SK-N-SH (cell line): ENCODE data around the gene ACER3. TPM values are rescaled to one million over a fixed set of nuclear protein-coding genes. Genes with fewer than 3 reads are reported as not detected.
"Not testable (repeated sequence)": the region's sequence is repeated elsewhere in the genome, so short reads cannot be mapped to it uniquely, and the experiment has no call there.

Source experiments
- CTCF ChIA-PET: fragments of 300-600, 350-600 bp; formaldehyde crosslinking; extraction: SDS; loops from one replicate; lab custom pipeline; 2021; lab: Yijun Ruan, JAX
- POLR2A ChIA-PET: fragments of 350-600 bp; sonication (Branson Sonifier 250); formaldehyde crosslinking; extraction: SDS; loops from one replicate; lab custom pipeline; 2020; ENCODE audit warnings: antibody characterized with exemption, inconsistent platforms; lab: Yijun Ruan, JAX
- DNase-seq: peaks from one replicate; pipeline ENCODE4 v3.0.0; 2012
- H2AFZ ChIP-seq: fragments of 200-600 bp; sonication (generic); 2 replicates; pipeline ENCODE4 v1.8.1; 2016; ENCODE audit warnings: antibody characterized with exemption, mild to moderate bottlenecking, low read depth
- H3F3A ChIP-seq: fragments of 200-600 bp; sonication (generic); replicated peaks from 2 replicates; pipeline ENCODE3; 2016; ENCODE audit warnings: antibody characterized with exemption, mild to moderate bottlenecking; ENCODE audit not compliant: insufficient read depth
- H3K27ac ChIP-seq, 2 experiments: fragments of 200-500 bp in 1 of 2; fragments of 200-600 bp in 1 of 2; sonication (Bioruptor generic) in 1 of 2; sonication (generic), shearing (Covaris generic) in 1 of 2; 2 replicates each; pipeline versions ENCODE4 v1.5.1 to v1.6.1; 2014 to 2016; ENCODE audit warnings: low read depth in 2 of 2, inconsistent platforms in 1 of 2, low read length in 1 of 2, mild to moderate bottlenecking in 1 of 2, mixed read lengths in 1 of 2
- H3K27me3 ChIP-seq: fragments of 200-600 bp; sonication (generic), shearing (Covaris generic); 2 replicates; pipeline ENCODE4 v1.6.1; 2016; ENCODE audit warnings: mixed run types; ENCODE audit not compliant: insufficient read depth
- H3K36me3 ChIP-seq, 2 experiments: fragments of 200-500 bp in 1 of 2; fragments of 200-600 bp in 1 of 2; sonication (Bioruptor generic) in 1 of 2; sonication (generic) in 1 of 2; replicated peaks in 1 of 2; 2 replicates each; pipeline versions ENCODE3 to v1.5.1; 2014 to 2016; ENCODE audit warnings: low read length in 1 of 2, mild to moderate bottlenecking in 1 of 2; ENCODE audit not compliant: insufficient read depth in 2 of 2, control insufficient read depth in 1 of 2
- H3K4me1 ChIP-seq, 2 experiments: fragments of 200-500 bp in 1 of 2; fragments of 200-600 bp in 1 of 2; sonication (Bioruptor generic) in 1 of 2; sonication (generic), shearing (Covaris generic) in 1 of 2; 2 replicates each; pipeline versions ENCODE4 v1.5.1 to v1.6.1; 2014 to 2016; ENCODE audit warnings: low read depth in 1 of 2, low read length in 1 of 2, mixed run types in 1 of 2; ENCODE audit not compliant: insufficient read depth in 2 of 2, control insufficient read depth in 1 of 2
- H3K4me2 ChIP-seq: fragments of 200-600 bp; sonication (generic), shearing (Covaris generic); 2 replicates; pipeline ENCODE4 v1.6.1; 2017; ENCODE audit warnings: mixed run types
- H3K4me3 ChIP-seq, 2 experiments: fragments of 200-500 bp in 1 of 2; fragments of 200-600 bp in 1 of 2; sonication (Bioruptor generic) in 1 of 2; sonication (generic), shearing (Covaris generic) in 1 of 2; 2 replicates each; pipeline versions ENCODE4 v1.5.1 to v1.8.1; 2014 to 2016; ENCODE audit warnings: low read depth in 2 of 2, inconsistent platforms in 1 of 2, low read length in 1 of 2, mild to moderate bottlenecking in 1 of 2, mixed read lengths in 1 of 2, moderate library complexity in 1 of 2
- H3K79me2 ChIP-seq: fragments of 200-600 bp; sonication (generic); 2 replicates; pipeline ENCODE4 v1.8.1; 2017; ENCODE audit warnings: mild to moderate bottlenecking; ENCODE audit not compliant: insufficient read depth
- H3K9ac ChIP-seq: fragments of 200-600 bp; sonication (generic); 2 replicates; pipeline ENCODE4 v1.6.1; 2017; ENCODE audit warnings: mixed run types
- H3K9me2 ChIP-seq: fragments of 200-600 bp; sonication (generic); 2 replicates; pipeline ENCODE4 v1.6.1; 2017; ENCODE audit warnings: mixed run types
- H3K9me3 ChIP-seq: fragments of 200-600 bp; sonication (generic); 2 replicates; pipeline ENCODE4 v1.6.1; 2017; ENCODE audit warnings: mixed run types, mild to moderate bottlenecking, moderate library complexity
- H4K20me1 ChIP-seq: fragments of 200-600 bp; sonication (generic); 2 replicates; pipeline ENCODE4 v1.6.1; 2017; ENCODE audit warnings: mild to moderate bottlenecking, mixed run types; ENCODE audit not compliant: insufficient read depth
- CHD2 ChIP-seq: fragments of 150-350 bp; IDR thresholded peaks from 2 replicates; pipeline ENCODE4 v1.6.1; 2018; ENCODE audit warnings: low read length; ENCODE audit not compliant: partially characterized antibody
- FOXJ3 ChIP-seq: sonication (generic); formaldehyde crosslinking; IDR thresholded peaks from 2 replicates; pipeline ENCODE4 v1.5.1; 2020; ENCODE audit warnings: mild to moderate bottlenecking, missing genetic modification reagents
- FOXM1 ChIP-seq: IDR thresholded peaks from 2 replicates; pipeline ENCODE4 v1.4.0; 2012; ENCODE audit warnings: low read depth, mild to moderate bottlenecking
- GATA2 ChIP-seq: sonication (generic); formaldehyde crosslinking; IDR thresholded peaks from 2 replicates; pipeline ENCODE4 v1.5.0; 2020; ENCODE audit warnings: mild to moderate bottlenecking, missing genetic modification reagents
- MXI1 ChIP-seq: IDR thresholded peaks from 2 replicates; pipeline ENCODE4 v1.6.1; 2012; ENCODE audit warnings: mild to moderate bottlenecking, low read depth, low read length, improper control_type of control experiment
- NRF1 ChIP-seq: IDR thresholded peaks from 2 replicates; pipeline ENCODE4 v1.6.1; 2012; ENCODE audit warnings: low read depth, mild to moderate bottlenecking, low read length
- PBX3 ChIP-seq: IDR thresholded peaks from 2 replicates; pipeline ENCODE4; 2012
- POLR2AphosphoS5 ChIP-seq: IDR thresholded peaks from 2 replicates; pipeline ENCODE4 v1.6.1; 2012; ENCODE audit warnings: low read depth, low read length
- RAD21 ChIP-seq: IDR thresholded peaks from 2 replicates; pipeline ENCODE4 v1.6.1; 2012; ENCODE audit warnings: mild to moderate bottlenecking, low read length
- RCOR1 ChIP-seq: fragments of 150-350 bp; IDR thresholded peaks from 2 replicates; pipeline ENCODE4 v1.6.1; 2017; ENCODE audit warnings: antibody characterized with exemption, low read length
- REST ChIP-seq: IDR thresholded peaks from 2 replicates; pipeline ENCODE4 v1.6.1; 2012; ENCODE audit warnings: mild to moderate bottlenecking, low read depth, low read length, moderate library complexity
- RFX5 ChIP-seq: IDR thresholded peaks from 2 replicates; pipeline ENCODE4 v1.6.1; 2012; ENCODE audit warnings: mild to moderate bottlenecking, improper control_type of control experiment, low read length
- SIN3A ChIP-seq: IDR thresholded peaks from 2 replicates; pipeline ENCODE4 v1.6.1; 2012; ENCODE audit warnings: low read depth, mild to moderate bottlenecking, low read length, moderate library complexity, borderline replicate concordance
- TCF12 ChIP-seq: IDR thresholded peaks from 2 replicates; pipeline ENCODE4 v1.4.0; 2012
- TEAD4 ChIP-seq: IDR thresholded peaks from 2 replicates; pipeline ENCODE4 v1.4.0; 2012; ENCODE audit warnings: mild to moderate bottlenecking, borderline replicate concordance; ENCODE audit not compliant: insufficient read depth
- USF2 ChIP-seq: fragments of 150-350 bp; IDR thresholded peaks from 2 replicates; pipeline ENCODE4 v1.6.1; 2017; ENCODE audit warnings: antibody characterized with exemption, low read length, low read depth, borderline replicate concordance
- YY1 ChIP-seq: IDR thresholded peaks from 2 replicates; pipeline ENCODE4 v1.4.0; 2012; ENCODE audit warnings: low read depth, mild to moderate bottlenecking
- WGBS: methylation state at CpG from one replicate; pipeline ENCODE4 v1.1.6; 2017; ENCODE audit warnings: low lambda C conversion rate; 5-methylcytosine and 5-hydroxymethylcytosine counted together
- polyA plus RNA-seq, 3 experiments: library from polyadenylated mRNA; depleted of rRNA; stranded (reverse); fragments of >200 nt; gene quantifications; 2 replicates each; pipeline ENCODE4 v1.2.3, GENCODE V29; 2012

The ACER3 gene
- polyA plus RNA-seq, 1 of the 3 experiments (the other 2 are of a cell fraction), result 5.4 TPM

GRCh38 chr11:76820184-76820566 lies 40.5 kb upstream of the ACER3 start:
- TF ChIP-seq REST (no peak), TCF12 (no peak), FOXM1 (no peak), GATA2 (CRISPR knock-in tag) (no peak), POLR2AphosphoS5 (no peak), USF2 (no peak), RAD21 (no peak), NRF1 (no peak), FOXJ3 (CRISPR knock-in tag) (no peak), RCOR1 (no peak), CHD2 (no peak), YY1 (no peak), PBX3 (no peak), TEAD4 (no peak), SIN3A (no peak), MXI1 (no peak), RFX5 (no peak)

GRCh38 chr11:76821396-76821795 lies 39.3 kb upstream of the ACER3 start:
- H4K20me1 ChIP-seq, DNase-seq, H3K9ac ChIP-seq, H3K9me2 ChIP-seq, H3K27ac ChIP-seq, H3K4me2 ChIP-seq, H3K36me3 ChIP-seq, H2AFZ ChIP-seq, H3K4me3 ChIP-seq, H3K27me3 ChIP-seq, H3K4me1 ChIP-seq, POLR2A ChIA-PET, H3K9me3 ChIP-seq, H3K79me2 ChIP-seq, H3F3A ChIP-seq: not testable (repeated sequence)
- CTCF ChIA-PET, result interaction anchor here (15.9 kb wide), 1 partner anchor 98 kb away, joined by 216 read pairs; no protein-coding TSS in a partner anchor
- 97% methylated on average over 5 of the region's 29 CpGs for WGBS

More at GRCh38 chr11:76820184-76820566, 40.5 kb upstream of the ACER3 start:
- Histone ChIP-seq H2AFZ (no peak overlapping the region), H3K4me3 (no peak overlapping the region), H4K20me1 (no peaks in the 10 kb centered on the region), H3K79me2 (no peaks in the 10 kb centered on the region), H3K4me2 (no peak overlapping the region), H3K36me3 (no peaks in the 10 kb centered on the region), H3K27me3 (no peaks in the 10 kb centered on the region), H3K27ac (no peak overlapping the region), H3K9ac (no peak overlapping the region), H3K4me1 (peaks cover 0 to 7% of the 10 kb centered on the region in 2 experiments; a peak in 2 of 4 replicates), H3K9me2 (no peaks in the 10 kb centered on the region), H3K9me3 (0 out of 2 replicates have a peak, but pooled peaks cover 2% of the 10 kb centered on the region), H3F3A (no peaks in the 10 kb centered on the region)
- 40% methylated on average over 1 of the region's 1 CpG for WGBS
- DNase-seq, result no peak
- ChIA-PET POLR2A (no interaction called here), CTCF (interaction anchor here (15.9 kb wide), 1 partner anchor 99 kb away, joined by 216 read pairs; no protein-coding TSS in a partner anchor)
